Left cardiac atrium (tissue), 4 donors: Measurements from ENCODE around the gene C10orf53. TPM values are rescaled to one million over a fixed set of nuclear protein-coding genes. Genes with fewer than 3 reads are reported as not detected.
A peak's percentile ranks its signal among the peaks of the same experiment; 100 is the strongest.

Experiments
- ATAC-seq, 2 donors: fragments of 200-7000 bp; cut with Tn5 transposase; one replicate each; pipeline ENCODE4 v1.9.1; 2020; ENCODE audit warnings: mild to moderate bottlenecking in 2 of 2, moderate library complexity in 2 of 2
- DNase-seq: peaks from one replicate; pipeline ENCODE4 v3.0.0-alpha.2; 2020
- intact Hi-C, 2 donors: fragments of 100-400 bp; cut with DNase I; formaldehyde crosslinking; loops; one replicate each; pipeline versions ENCODE4 v1.14.1 to v1.15.1; 2022 to 2023
- long read RNA-seq: library from polyadenylated mRNA; unstranded; transcript quantifications from one replicate; pipeline ENCODE4 v2.0.0, GENCODE V29; 2021
- total RNA-seq, 2 donors: library from RNA; stranded (reverse); fragmentation: NEBNext Ultra II Directional; extraction: Animal tissue kit (Norgen Biotek cat#: 25700); gene quantifications; one replicate each; pipeline ENCODE4 v1.2.1, GENCODE V29; 2021
- donor health status: DM: no; HTN: yes; CAD: no.
- donor health status: DM: no; HTN: yes; CAD: no; lungs with severe emphysema.
- donor health status: DM: yes; HTN: yes; CAD: no.
- donor health status: Dilated cardiomyopathy.

The C10orf53 gene
- total RNA-seq, result not detected
- long read RNA-seq, result 0 reads

GRCh38 chr10:49679480-49679893 is at the start of gene C10orf53:
Gene C10orf53 (plus strand): TSS chr10:49679651. CDS start chr10:49679698, 47 bp downstream.
- intact Hi-C loops, result no loop called here
- DNase-seq (peak; percentile 45), ATAC-seq (peak; percentile 79 to 89)

- no peak for DNase-seq
- intact Hi-C loops, result no loop called here
- no peak for ATAC-seq
These were observed 47.5 kb upstream of the C10orf53 start for GRCh38 chr10:49631975-49632374.

GRCh38 chr10:49632406-49633317 is 46.8 kb upstream of the C10orf53 start:
- ATAC-seq (no peak), DNase-seq (no peak)
- intact Hi-C loops, result no loop called here

- no peak for DNase-seq
- no peak for ATAC-seq
These were observed 46.0 kb upstream of the C10orf53 start for GRCh38 chr10:49633327-49634068.

GRCh38 chr10:49634069-49634660 is 45.3 kb upstream of the C10orf53 start:
- ATAC-seq (no peak), DNase-seq (no peak)
- intact Hi-C loops, result no loop called here

More at GRCh38 chr10:49633327-49634068, 46.0 kb upstream of the C10orf53 start:
- intact Hi-C loops, result no loop called here

- intact Hi-C loops, result no loop called here
- no peak for ATAC-seq
- DNase-seq, result no peak
These were observed 37.1 kb upstream of the C10orf53 start for GRCh38 chr10:49642311-49642710.

- DNase-seq (no peak), ATAC-seq (no peak)
- intact Hi-C loops, result no loop called here
These were observed 36.0 kb upstream of the C10orf53 start for GRCh38 chr10:49643241-49644034.

GRCh38 chr10:49644035-49644646 is 35.3 kb upstream of the C10orf53 start:
- no peak for ATAC-seq
- intact Hi-C loops, result no loop called here
- no peak for DNase-seq

- no peak for DNase-seq
- intact Hi-C loops, result no loop called here
- ATAC-seq, result no peak
These were observed 34.0 kb upstream of the C10orf53 start for GRCh38 chr10:49645417-49645816.

GRCh38 chr10:49645871-49646870 is 33.3 kb upstream of the C10orf53 start:
- ATAC-seq, result no peak
- DNase-seq, result no peak
- intact Hi-C loops, result no loop called here

GRCh38 chr10:49647554-49647953 is 31.9 kb upstream of the C10orf53 start:
- intact Hi-C loops, result no loop called here
- ATAC-seq (no peak), DNase-seq (no peak)

GRCh38 chr10:49647985-49648795 is 31.3 kb upstream of the C10orf53 start:
- intact Hi-C loops, result no loop called here
- ATAC-seq, result no peak
- no peak for DNase-seq

- DNase-seq, result no peak
- no peak for ATAC-seq
- intact Hi-C loops, result no loop called here
These were observed 30.2 kb upstream of the C10orf53 start for GRCh38 chr10:49649294-49649693.

GRCh38 chr10:49649936-49650723 is 29.3 kb upstream of the C10orf53 start:
- no peak for ATAC-seq
- DNase-seq, result no peak
- intact Hi-C loops, result no loop called here

- ATAC-seq (no peak), DNase-seq (no peak)
- intact Hi-C loops, result no loop called here
These were observed 28.8 kb upstream of the C10orf53 start for GRCh38 chr10:49650724-49651034.
